ENCODE results near the gene PTPRN2. TPM values are rescaled to one million over a fixed set of nuclear protein-coding genes. Genes with fewer than 3 reads are reported as not detected.

The PTPRN2 gene
- polyA plus RNA-seq, 4 donors: 1.6 to 11.7 (median 4.0) TPM

DNA sequence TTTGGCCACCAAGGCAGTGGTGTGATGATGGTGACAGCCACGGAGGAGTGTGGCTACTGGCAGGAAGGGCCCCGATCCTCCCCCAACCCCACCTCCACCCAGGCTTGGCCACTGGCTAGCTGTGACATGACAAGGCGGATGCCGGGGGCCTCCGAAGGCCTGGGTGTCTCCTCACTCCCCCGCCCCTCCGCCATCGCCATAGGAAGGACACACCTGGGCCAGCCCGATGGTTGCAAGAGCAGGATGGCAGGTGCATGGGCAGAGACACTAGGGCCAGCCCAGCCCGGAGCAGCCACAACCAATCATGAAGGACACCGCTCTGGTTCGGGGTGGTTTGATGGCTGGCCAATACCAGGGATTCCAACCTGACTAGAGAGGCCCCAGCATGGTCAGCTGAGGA, 81.0 kb downstream of the PTPRN2 start:
- H3K36me3 ChIP-seq (ENCODE audit: control insufficient read depth in 3 of 3, insufficient read depth in 2 of 3, low read depth in 1 of 3, low read length in 3 of 3): no peaks in the 10 kb centered on the region
- FAIRE-seq (no peak), DNase-seq (no peak)
- no peak overlapping the region for H3K4me3 ChIP-seq (ENCODE audit: low read depth in 1 of 3, low read length in 3 of 3)
- WGBS, 3 donors: 93 to 96% (median 94%) methylated on average over 12 of the region's 12 CpGs
- no peak overlapping the region for H3K27ac ChIP-seq (ENCODE audit: low read depth in 1 of 3, low read length in 2 of 3)
- H3K9me3 ChIP-seq (ENCODE audit: control insufficient read depth in 2 of 2, insufficient read depth in 1 of 2, low read depth in 1 of 2, low read length in 1 of 2): peaks cover 0 to 30% of the 10 kb centered on the region in 2 donors
- no peaks in the 10 kb centered on the region for H3K27me3 ChIP-seq (ENCODE audit: control insufficient read depth in 3 of 3, insufficient read depth in 3 of 3, low read length in 3 of 3)
- no peaks in the 10 kb centered on the region for H3K4me1 ChIP-seq (ENCODE audit: control insufficient read depth in 3 of 3, insufficient read depth in 2 of 3, low read depth in 1 of 3, low read length in 2 of 3)

DNA sequence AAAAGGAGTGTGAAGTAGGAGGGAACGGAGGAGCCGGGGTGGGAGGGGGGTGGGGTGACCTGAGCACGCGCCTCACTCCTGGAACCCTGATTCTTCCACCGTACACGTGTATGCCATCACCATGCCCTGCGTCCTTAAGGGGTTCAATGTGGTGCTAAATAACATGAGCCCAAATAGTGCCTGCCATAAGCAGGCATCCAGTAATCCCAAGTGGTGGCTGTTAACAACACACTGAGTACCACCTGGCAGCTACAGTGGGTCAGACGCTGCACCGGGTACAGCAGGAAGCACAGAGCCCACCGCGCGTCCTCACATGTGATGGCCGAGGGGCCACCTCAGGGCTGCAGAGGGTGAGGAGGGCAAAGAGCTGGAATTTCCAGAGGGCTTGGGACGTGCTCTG, 81.9 kb downstream of the PTPRN2 start:
- WGBS, 3 donors: 95 to 96% (median 95%) methylated on average over 14 of the region's 14 CpGs
- Histone ChIP-seq H3K27me3 (ENCODE audit: control insufficient read depth in 3 of 3, insufficient read depth in 3 of 3, low read length in 3 of 3) (peaks cover 0 to 3% (median 0%) of the 10 kb centered on the region in 3 donors), H3K36me3 (ENCODE audit: control insufficient read depth in 3 of 3, insufficient read depth in 2 of 3, low read depth in 1 of 3, low read length in 3 of 3) (no peaks in the 10 kb centered on the region), H3K27ac (ENCODE audit: low read depth in 1 of 3, low read length in 2 of 3) (no peak overlapping the region), H3K4me3 (ENCODE audit: low read depth in 1 of 3, low read length in 3 of 3) (no peak overlapping the region), H3K9me3 (ENCODE audit: control insufficient read depth in 2 of 2, insufficient read depth in 1 of 2, low read depth in 1 of 2, low read length in 1 of 2) (peaks cover 0 to 21% of the 10 kb centered on the region in 2 donors), H3K4me1 (ENCODE audit: control insufficient read depth in 3 of 3, insufficient read depth in 2 of 3, low read depth in 1 of 3, low read length in 2 of 3) (no peaks in the 10 kb centered on the region)
- no peak for DNase-seq
- FAIRE-seq: no peak

DNA sequence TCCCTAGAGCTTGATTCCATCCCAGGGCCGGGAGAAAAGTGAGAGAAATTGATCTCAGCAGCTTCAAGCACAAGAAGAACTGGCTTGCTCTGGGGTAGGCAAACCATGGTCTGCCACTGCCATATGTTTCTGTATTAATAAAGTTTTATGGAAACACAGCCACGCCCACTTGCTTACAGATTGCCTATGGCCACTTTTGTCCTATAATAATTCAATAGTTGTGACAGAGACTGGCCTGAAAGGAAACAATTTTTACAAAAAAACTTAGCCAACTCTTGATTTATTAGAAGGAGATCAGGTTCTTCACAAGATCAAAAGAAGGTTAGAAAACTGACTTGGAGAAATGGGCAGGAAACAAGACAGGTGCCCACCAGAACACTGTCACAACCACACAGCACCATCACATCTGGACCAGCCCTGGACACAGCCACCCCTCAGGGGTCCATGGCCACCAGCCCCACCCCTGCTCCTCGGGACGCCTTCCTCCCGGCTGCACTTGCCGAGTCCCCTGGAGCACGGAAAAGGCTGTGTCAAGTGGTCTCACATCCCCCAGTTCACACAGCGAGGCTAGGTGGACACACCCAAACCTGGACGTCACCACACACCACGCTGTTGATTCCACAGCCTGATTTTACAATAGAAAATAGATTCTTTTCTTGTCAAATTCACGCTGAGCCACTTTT, 85.4 kb downstream of the PTPRN2 start:
- Histone ChIP-seq H3K27ac (ENCODE audit: low read depth in 1 of 3, low read length in 2 of 3) (no peak overlapping the region), H3K9me3 (ENCODE audit: control insufficient read depth in 2 of 2, insufficient read depth in 1 of 2, low read depth in 1 of 2, low read length in 1 of 2) (peaks cover 0 to 19% of the 10 kb centered on the region in 2 donors), H3K27me3 (ENCODE audit: control insufficient read depth in 3 of 3, insufficient read depth in 3 of 3, low read length in 3 of 3) (peaks cover 0 to 3% (median 0%) of the 10 kb centered on the region in 3 donors), H3K36me3 (ENCODE audit: control insufficient read depth in 3 of 3, insufficient read depth in 2 of 3, low read depth in 1 of 3, low read length in 3 of 3) (no peaks in the 10 kb centered on the region), H3K4me1 (ENCODE audit: control insufficient read depth in 3 of 3, insufficient read depth in 2 of 3, low read depth in 1 of 3, low read length in 2 of 3) (peaks cover 0 to 5% (median 0%) of the 10 kb centered on the region in 3 donors), H3K4me3 (ENCODE audit: low read depth in 1 of 3, low read length in 3 of 3) (no peak overlapping the region)
- DNase-seq (no peak), FAIRE-seq (no peak)
- whole genome bisulfite sequencing, 3 donors: 81 to 91% (median 89%) methylated on average over 11 of the region's 11 CpGs

DNA sequence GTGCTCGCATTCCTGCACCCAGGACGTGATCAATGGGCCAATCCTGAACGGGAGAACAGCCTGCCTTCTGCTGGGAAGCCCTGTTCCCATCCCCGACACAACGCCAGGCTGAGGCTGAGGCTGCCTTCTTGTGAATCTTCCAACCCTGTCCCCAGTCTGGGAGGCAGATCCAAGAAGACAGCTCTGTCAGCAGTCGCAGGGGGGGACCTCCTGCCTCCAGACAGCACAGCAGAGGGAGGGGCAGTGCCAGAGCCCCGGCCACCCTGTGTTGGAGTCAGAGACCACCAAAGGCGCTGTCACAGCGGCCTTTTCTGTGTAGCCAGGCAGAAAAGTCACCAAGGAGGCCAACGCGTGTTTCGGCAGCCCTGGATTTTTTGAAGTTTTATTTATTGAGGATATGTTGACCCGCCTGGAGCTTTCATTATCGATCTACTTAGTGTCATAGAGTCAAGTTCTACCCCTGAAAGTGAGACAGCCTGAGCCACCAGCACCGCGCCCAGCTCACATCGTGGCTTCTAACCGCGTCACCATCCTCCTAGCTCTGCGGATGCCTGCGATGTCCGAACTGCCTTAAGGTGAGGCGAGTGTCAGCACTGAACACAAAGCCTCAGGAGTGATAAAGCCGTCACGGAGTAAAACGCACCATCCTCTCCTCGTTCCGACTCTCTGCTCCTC, 86.1 kb downstream of the PTPRN2 start:
- no peak for FAIRE-seq
- DNase-seq: no peak
- peaks cover 0 to 5% (median 0%) of the 10 kb centered on the region in 3 donors for H3K4me1 ChIP-seq (ENCODE audit: control insufficient read depth in 3 of 3, insufficient read depth in 2 of 3, low read depth in 1 of 3, low read length in 2 of 3)
- H3K4me3 ChIP-seq (ENCODE audit: low read depth in 1 of 3, low read length in 3 of 3): no peak overlapping the region
- H3K9me3 ChIP-seq (ENCODE audit: control insufficient read depth in 2 of 2, insufficient read depth in 1 of 2, low read depth in 1 of 2, low read length in 1 of 2): peaks cover 0 to 15% of the 10 kb centered on the region in 2 donors
- 87 to 90% (median 90%) methylated on average over 28 of the region's 28 CpGs for WGBS, 3 donors
- H3K36me3 ChIP-seq (ENCODE audit: control insufficient read depth in 3 of 3, insufficient read depth in 2 of 3, low read depth in 1 of 3, low read length in 3 of 3): no peaks in the 10 kb centered on the region
- peaks cover 0 to 3% (median 0%) of the 10 kb centered on the region in 3 donors for H3K27me3 ChIP-seq (ENCODE audit: control insufficient read depth in 3 of 3, insufficient read depth in 3 of 3, low read length in 3 of 3)
- H3K27ac ChIP-seq (ENCODE audit: low read depth in 1 of 3, low read length in 2 of 3): no peak overlapping the region

DNA sequence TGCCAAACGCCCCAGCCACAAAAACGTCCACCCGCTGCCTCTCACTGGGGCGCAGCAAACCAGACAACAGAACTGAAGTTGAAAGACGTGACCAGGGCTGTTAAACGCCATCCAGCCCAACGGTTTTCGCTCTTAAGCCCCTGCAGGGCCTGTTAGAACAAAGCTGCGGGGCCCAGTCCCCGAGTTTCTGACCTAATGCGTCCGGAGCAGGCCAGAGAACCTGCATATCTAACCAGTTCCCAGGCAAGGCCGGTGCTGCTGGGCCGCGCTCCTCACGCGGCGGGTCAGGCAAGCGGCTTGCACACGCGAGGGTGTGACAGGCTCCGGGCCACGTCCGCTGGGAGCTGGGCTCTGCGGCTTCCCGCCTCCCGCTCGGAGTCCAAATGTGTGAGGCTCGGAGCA, 87.0 kb downstream of the PTPRN2 start:
- DNase-seq (no peak), FAIRE-seq (no peak)
- Histone ChIP-seq H3K36me3 (ENCODE audit: control insufficient read depth in 3 of 3, insufficient read depth in 2 of 3, low read depth in 1 of 3, low read length in 3 of 3) (no peaks in the 10 kb centered on the region), H3K4me1 (ENCODE audit: control insufficient read depth in 3 of 3, insufficient read depth in 2 of 3, low read depth in 1 of 3, low read length in 2 of 3) (peaks cover 0 to 5% (median 0%) of the 10 kb centered on the region in 3 donors), H3K4me3 (ENCODE audit: low read depth in 1 of 3, low read length in 3 of 3) (no peak overlapping the region), H3K9me3 (ENCODE audit: control insufficient read depth in 2 of 2, insufficient read depth in 1 of 2, low read depth in 1 of 2, low read length in 1 of 2) (peaks cover 0 to 6% of the 10 kb centered on the region in 2 donors), H3K27ac (ENCODE audit: low read depth in 1 of 3, low read length in 2 of 3) (no peak overlapping the region), H3K27me3 (ENCODE audit: control insufficient read depth in 3 of 3, insufficient read depth in 3 of 3, low read length in 3 of 3) (peaks cover 0 to 3% (median 0%) of the 10 kb centered on the region in 3 donors)
- 73 to 91% (median 84%) methylated on average over 29 of the region's 29 CpGs for WGBS, 3 donors

DNA sequence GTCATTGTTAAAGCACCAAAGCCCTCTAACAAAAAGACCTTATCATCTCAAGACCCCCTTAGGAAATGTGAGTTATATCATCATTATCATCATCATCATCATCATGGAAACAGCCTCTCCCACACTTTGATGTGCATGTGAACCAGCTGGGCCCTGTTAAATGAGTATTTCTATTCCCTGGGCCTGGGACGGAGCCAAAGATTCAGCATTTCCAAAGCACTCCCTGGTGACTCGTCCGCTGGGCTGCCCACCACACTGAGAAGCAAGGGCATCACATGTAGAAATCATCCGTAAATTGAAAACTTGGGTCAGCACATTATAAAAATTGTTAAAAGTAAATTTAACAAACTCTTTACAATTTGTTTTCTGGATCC, 88.6 kb downstream of the PTPRN2 start:
- H3K27me3 ChIP-seq (ENCODE audit: control insufficient read depth in 3 of 3, insufficient read depth in 3 of 3, low read length in 3 of 3): peaks cover 0 to 8% (median 3%) of the 10 kb centered on the region in 3 donors
- no peak for FAIRE-seq
- DNase-seq: no peak
- WGBS, 3 donors: 52 to 72% (median 68%) methylated on average over 4 of the region's 4 CpGs
- H3K9me3 ChIP-seq (ENCODE audit: control insufficient read depth in 2 of 2, insufficient read depth in 1 of 2, low read depth in 1 of 2, low read length in 1 of 2): no peaks in the 10 kb centered on the region
- H3K27ac ChIP-seq (ENCODE audit: low read depth in 1 of 3, low read length in 2 of 3): peak overlapping the region in 1 of 3 donors; percentile 40
- no peaks in the 10 kb centered on the region for H3K36me3 ChIP-seq (ENCODE audit: control insufficient read depth in 3 of 3, insufficient read depth in 2 of 3, low read depth in 1 of 3, low read length in 3 of 3)
- peaks cover 0 to 5% (median 0%) of the 10 kb centered on the region in 3 donors for H3K4me1 ChIP-seq (ENCODE audit: control insufficient read depth in 3 of 3, insufficient read depth in 2 of 3, low read depth in 1 of 3, low read length in 2 of 3)
- H3K4me3 ChIP-seq (ENCODE audit: low read depth in 1 of 3, low read length in 3 of 3): no peak overlapping the region

DNA sequence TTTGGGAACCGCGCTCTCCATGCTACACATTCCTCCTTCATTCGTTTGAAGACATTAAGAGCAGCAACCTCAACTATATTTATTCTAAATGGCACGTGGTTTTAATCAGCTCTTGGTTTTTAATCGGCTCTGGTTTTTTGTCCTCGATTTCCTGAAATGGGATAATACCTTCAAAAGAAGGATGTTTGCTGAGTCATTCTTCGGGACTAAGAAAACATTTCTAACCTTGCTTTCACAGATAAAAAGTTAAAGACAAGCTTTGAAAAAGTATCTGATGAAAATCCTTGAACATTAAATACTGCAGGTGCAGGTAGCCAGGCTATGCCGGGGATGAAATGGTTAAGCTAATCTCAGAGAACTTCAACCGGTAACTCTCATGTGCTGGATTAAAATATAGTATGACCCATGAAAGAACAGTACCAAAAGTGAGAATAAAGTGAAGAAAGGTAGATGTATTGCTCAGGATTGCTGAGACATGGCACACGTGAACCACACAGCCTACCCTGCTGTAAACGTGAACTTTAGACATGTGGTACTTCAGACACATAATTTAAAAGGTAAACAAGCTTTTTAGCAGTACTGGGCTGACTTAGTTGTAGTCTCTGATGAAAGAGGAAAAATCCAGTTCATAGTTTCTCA, 89.1 kb downstream of the PTPRN2 start:
- Histone ChIP-seq H3K36me3 (ENCODE audit: control insufficient read depth in 3 of 3, insufficient read depth in 2 of 3, low read depth in 1 of 3, low read length in 3 of 3) (no peaks in the 10 kb centered on the region), H3K4me3 (ENCODE audit: low read depth in 1 of 3, low read length in 3 of 3) (no peak overlapping the region), H3K4me1 (ENCODE audit: control insufficient read depth in 3 of 3, insufficient read depth in 2 of 3, low read depth in 1 of 3, low read length in 2 of 3) (peaks cover 0 to 5% (median 0%) of the 10 kb centered on the region in 3 donors), H3K9me3 (ENCODE audit: control insufficient read depth in 2 of 2, insufficient read depth in 1 of 2, low read depth in 1 of 2, low read length in 1 of 2) (no peaks in the 10 kb centered on the region), H3K27ac (ENCODE audit: low read depth in 1 of 3, low read length in 2 of 3) (peak overlapping the region in 1 of 3 donors; percentile 48), H3K27me3 (ENCODE audit: control insufficient read depth in 3 of 3, insufficient read depth in 3 of 3, low read length in 3 of 3) (peaks cover 0 to 8% (median 3%) of the 10 kb centered on the region in 3 donors)
- 25 to 55% (median 40%) methylated on average over 11 of the region's 11 CpGs for WGBS, 3 donors
- FAIRE-seq (no peak), DNase-seq (peak; percentile 31 to 77)

DNA sequence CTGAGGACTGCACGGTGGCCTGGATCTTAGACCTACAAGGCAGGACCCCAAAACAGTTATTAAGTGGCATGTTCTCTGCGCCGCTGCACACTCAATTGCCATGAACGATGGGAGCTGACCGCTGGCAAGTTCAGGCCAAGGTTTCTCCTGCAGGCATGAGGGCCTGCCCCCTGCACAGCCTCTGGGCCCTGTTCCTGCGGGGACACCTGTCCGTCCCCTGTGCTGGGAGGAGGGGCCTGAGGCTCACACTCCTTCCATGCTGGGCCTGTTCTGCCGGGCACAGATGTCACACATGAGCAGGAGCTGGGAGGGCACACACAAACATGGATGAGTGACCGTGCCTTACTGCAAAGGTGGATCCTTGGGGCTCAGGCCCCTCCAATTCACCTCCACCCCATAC, 90.0 kb downstream of the PTPRN2 start:
- no peak overlapping the region for H3K27ac ChIP-seq (ENCODE audit: low read depth in 1 of 3, low read length in 2 of 3)
- FAIRE-seq: no peak
- no peaks in the 10 kb centered on the region for H3K9me3 ChIP-seq (ENCODE audit: control insufficient read depth in 2 of 2, insufficient read depth in 1 of 2, low read depth in 1 of 2, low read length in 1 of 2)
- peaks cover 0 to 8% (median 3%) of the 10 kb centered on the region in 3 donors for H3K27me3 ChIP-seq (ENCODE audit: control insufficient read depth in 3 of 3, insufficient read depth in 3 of 3, low read length in 3 of 3)
- no peaks in the 10 kb centered on the region for H3K36me3 ChIP-seq (ENCODE audit: control insufficient read depth in 3 of 3, insufficient read depth in 2 of 3, low read depth in 1 of 3, low read length in 3 of 3)
- no peak for DNase-seq
- no peak overlapping the region for H3K4me3 ChIP-seq (ENCODE audit: low read depth in 1 of 3, low read length in 3 of 3)
- H3K4me1 ChIP-seq (ENCODE audit: control insufficient read depth in 3 of 3, insufficient read depth in 2 of 3, low read depth in 1 of 3, low read length in 2 of 3): peaks cover 0 to 5% (median 0%) of the 10 kb centered on the region in 3 donors
- WGBS, 3 donors: 86 to 91% (median 87%) methylated on average over 9 of the region's 9 CpGs
